GM12891 (cell line): ENCODE measurements around the gene ASIC5.

Source experiments
- POLR2A ChIP-seq: IDR thresholded peaks from 2 replicates; pipeline ENCODE4 v1.6.1; 2011; ENCODE audit warnings: low read depth, low read length, control low read depth
- TAF1 ChIP-seq: IDR thresholded peaks from 2 replicates; pipeline ENCODE4 v1.6.1; 2011; ENCODE audit warnings: low read depth, low read length, control low read depth

GRCh38 chr4:155878611-155879010 lies 12.5 kb upstream of the ASIC5 start:
- TF ChIP-seq POLR2A (no peak), TAF1 (no peak)
